OCI-LY1 (cell line): ENCODE measurements around the gene NCAM1.

Source experiments
- H2AFZ ChIP-seq: fragments of 200-600 bp; sonication (generic), shearing (Covaris generic); 2 replicates; pipeline ENCODE4 v1.6.0; 2014; ENCODE audit warnings: antibody characterized with exemption, mild to moderate bottlenecking, low read length
- H3F3A ChIP-seq: fragments of 200-600 bp; sonication (generic), shearing (Covaris generic); 2 replicates; pipeline ENCODE4 v1.6.0; 2014; ENCODE audit warnings: mild to moderate bottlenecking, antibody characterized with exemption, low read length, moderate library complexity; ENCODE audit not compliant: insufficient read depth
- H3K27ac ChIP-seq: fragments of 200-600 bp; sonication (generic); 2 replicates; pipeline ENCODE4 v1.5.1; 2014; ENCODE audit warnings: low read length, mixed run types, mild to moderate bottlenecking, low read depth; ENCODE audit not compliant: poor library complexity, severe bottlenecking
- H3K27me3 ChIP-seq: fragments of 200-600 bp; sonication (generic); 2 replicates; pipeline ENCODE4 v1.6.0; 2014; ENCODE audit warnings: antibody characterized with exemption, mild to moderate bottlenecking, low read length, moderate library complexity; ENCODE audit not compliant: insufficient read depth
- H3K36me3 ChIP-seq: fragments of 200-600 bp; sonication (generic); 2 replicates; pipeline ENCODE4 v1.6.1; 2014; ENCODE audit warnings: mild to moderate bottlenecking, antibody characterized with exemption, low read length, moderate library complexity, mixed read lengths; ENCODE audit not compliant: insufficient read depth
- H3K4me1 ChIP-seq: fragments of 200-600 bp; sonication (generic); 2 replicates; pipeline ENCODE4 v1.5.1; 2014; ENCODE audit warnings: mild to moderate bottlenecking, low read length, moderate library complexity; ENCODE audit not compliant: insufficient read depth, severe bottlenecking
- H3K4me2 ChIP-seq: fragments of 200-600 bp; sonication (generic), shearing (Covaris generic); 2 replicates; pipeline ENCODE4 v1.6.1; 2014; ENCODE audit warnings: low read length
- H3K4me3 ChIP-seq: fragments of 200-600 bp; sonication (generic); 2 replicates; pipeline ENCODE4 v1.5.1; 2014; ENCODE audit warnings: low read length, low read depth, mild to moderate bottlenecking, mixed read lengths; ENCODE audit not compliant: poor library complexity, severe bottlenecking
- H3K79me2 ChIP-seq: fragments of 200-600 bp; shearing (Covaris generic); 2 replicates; pipeline ENCODE4 v1.6.1; 2016; ENCODE audit warnings: mixed run types, low read length, mixed read lengths; ENCODE audit not compliant: insufficient read depth
- H3K9ac ChIP-seq: fragments of 200-600 bp; sonication (generic), shearing (Covaris generic); 2 replicates; pipeline ENCODE4 v1.6.1; 2014; ENCODE audit warnings: mild to moderate bottlenecking, low read length, mixed read lengths
- H3K9me2 ChIP-seq: fragments of 200-600 bp; sonication (generic), shearing (Covaris generic); 2 replicates; pipeline ENCODE4 v1.6.1; 2014; ENCODE audit warnings: low read depth, mild to moderate bottlenecking, low read length, mixed read lengths
- H3K9me3 ChIP-seq: fragments of 200-600 bp; shearing (Covaris generic); 2 replicates; pipeline ENCODE4 v1.6.1; 2014; ENCODE audit warnings: low read length, mixed read lengths
- H4K20me1 ChIP-seq: fragments of 200-600 bp; sonication (generic), shearing (Covaris generic); 2 replicates; pipeline ENCODE4 v1.6.0; 2016; ENCODE audit warnings: mild to moderate bottlenecking, low read length; ENCODE audit not compliant: insufficient read depth
- CTCF ChIP-seq: fragments of 200-600 bp; sonication (generic), shearing (Covaris generic); IDR thresholded peaks from 2 replicates; pipeline ENCODE4 v1.5.1; 2017; ENCODE audit warnings: mild to moderate bottlenecking, antibody characterized with exemption, low read length, moderate library complexity, mixed read lengths
- EZH2 ChIP-seq: fragments of 200-600 bp; sonication (generic), shearing (Covaris generic); IDR thresholded peaks from 2 replicates; pipeline ENCODE4 v1.8.0; 2017; ENCODE audit warnings: borderline replicate concordance, mixed run types, mild to moderate bottlenecking, antibody characterized with exemption, low read length, moderate library complexity, mixed read lengths

Gene NCAM1

GRCh38 chr11:113256431-113257202, 295.4 kb downstream of the NCAM1 start:
- Histone ChIP-seq H3K27ac (no peak overlapping the region), H3K4me3 (no peak overlapping the region), H3K9me2 (no peaks in the 10 kb centered on the region), H3K27me3 (no peaks in the 10 kb centered on the region), H2AFZ (no peak overlapping the region), H3K9me3 (no peaks in the 10 kb centered on the region), H3K36me3 (no peaks in the 10 kb centered on the region), H3K79me2 (no peaks in the 10 kb centered on the region), H3K4me2 (no peak overlapping the region), H3K4me1 (no peaks in the 10 kb centered on the region), H3K9ac (no peak overlapping the region), H4K20me1 (no peaks in the 10 kb centered on the region), H3F3A (no peaks in the 10 kb centered on the region)
- TF ChIP-seq EZH2, result no peak
- TF ChIP-seq CTCF, result no peak

- H3K27ac ChIP-seq, result no peak overlapping the region
- H3F3A ChIP-seq, result no peaks in the 10 kb centered on the region
- no peak overlapping the region for H2AFZ ChIP-seq
- TF ChIP-seq EZH2, result no peak
- no peak for TF ChIP-seq CTCF
- no peaks in the 10 kb centered on the region for H3K9me3 ChIP-seq
- H3K9me2 ChIP-seq, result no peaks in the 10 kb centered on the region
- no peaks in the 10 kb centered on the region for H3K4me1 ChIP-seq
- H3K4me2 ChIP-seq, result no peak overlapping the region
- no peaks in the 10 kb centered on the region for H4K20me1 ChIP-seq
- no peaks in the 10 kb centered on the region for H3K79me2 ChIP-seq
- no peaks in the 10 kb centered on the region for H3K27me3 ChIP-seq
- no peak overlapping the region for H3K4me3 ChIP-seq
- H3K36me3 ChIP-seq, result no peaks in the 10 kb centered on the region
- H3K9ac ChIP-seq, result no peak overlapping the region
Observed at GRCh38 chr11:113260096-113260425, 298.8 kb downstream of the NCAM1 start.

- Histone ChIP-seq H3K79me2 (no peaks in the 10 kb centered on the region), H3K4me2 (no peak overlapping the region), H3K4me1 (no peaks in the 10 kb centered on the region), H3F3A (no peaks in the 10 kb centered on the region), H3K9me2 (no peaks in the 10 kb centered on the region), H3K9me3 (no peaks in the 10 kb centered on the region), H3K36me3 (no peaks in the 10 kb centered on the region), H3K4me3 (no peak overlapping the region), H4K20me1 (no peaks in the 10 kb centered on the region), H3K27me3 (no peaks in the 10 kb centered on the region), H3K9ac (no peak overlapping the region), H2AFZ (no peak overlapping the region), H3K27ac (no peak overlapping the region)
- no peak for TF ChIP-seq CTCF
- TF ChIP-seq EZH2, result no peak
Observed at GRCh38 chr11:113260541-113260940, 299.3 kb downstream of the NCAM1 start.
